Endodermal cell (in vitro differentiated cells): ENCODE measurements around the gene ZNF391. TPM values are rescaled to one million over a fixed set of nuclear protein-coding genes. Genes with fewer than 3 reads are reported as not detected.

Experiments
- DNase-seq: peaks from one replicate; pipeline ENCODE4 v3.0.0-alpha.2; 2017
- H3K27ac ChIP-seq: 2 replicates; pipeline ENCODE4 v1.5.1; 2013; ENCODE audit warnings: mild to moderate bottlenecking, low read depth, low read length, moderate library complexity
- H3K27me3 ChIP-seq: 2 replicates; pipeline ENCODE4 v1.6.1; 2013; ENCODE audit warnings: mild to moderate bottlenecking, low read length, moderate library complexity; ENCODE audit not compliant: insufficient read depth, control insufficient read depth, poor library complexity, severe bottlenecking
- H3K36me3 ChIP-seq: 2 replicates; pipeline ENCODE4 v1.7.0; 2013; ENCODE audit warnings: mild to moderate bottlenecking, low read length, moderate library complexity; ENCODE audit not compliant: control insufficient read depth, insufficient read depth
- H3K4me1 ChIP-seq: one replicate; pipeline ENCODE4 v1.7.0; 2013; ENCODE audit warnings: low read length; ENCODE audit not compliant: control insufficient read depth, insufficient read depth
- H3K4me3 ChIP-seq: 2 replicates; pipeline ENCODE4 v1.5.1; 2013; ENCODE audit warnings: mild to moderate bottlenecking, low read length, moderate library complexity
- H3K9ac ChIP-seq: 2 replicates; pipeline ENCODE4 v1.6.1; 2013; ENCODE audit warnings: mild to moderate bottlenecking, low read length, moderate library complexity; ENCODE audit not compliant: poor library complexity, severe bottlenecking; ENCODE audit errors: extremely low read depth
- H3K9me3 ChIP-seq: 2 replicates; pipeline ENCODE4 v1.6.1; 2013; ENCODE audit warnings: mild to moderate bottlenecking, low read length, moderate library complexity; ENCODE audit not compliant: control insufficient read depth
- H3K27ac Mint-ChIP-seq: 2 replicates; pipeline ENCODE4 v1.8.0; 2020; ENCODE audit warnings: mixed read lengths
- H3K27me3 Mint-ChIP-seq: 2 replicates; pipeline ENCODE4 v1.8.0; 2021; ENCODE audit warnings: mild to moderate bottlenecking, mixed read lengths; ENCODE audit not compliant: insufficient read depth
- H3K36me3 Mint-ChIP-seq: 2 replicates; pipeline ENCODE4 v1.8.0; 2020; ENCODE audit warnings: low read depth, mixed read lengths
- H3K4me1 Mint-ChIP-seq: 2 replicates; pipeline ENCODE4 v1.8.0; 2020; ENCODE audit warnings: mixed read lengths
- H3K4me3 Mint-ChIP-seq: 2 replicates; pipeline ENCODE4 v1.8.0; 2020; ENCODE audit warnings: mild to moderate bottlenecking, moderate library complexity, mixed read lengths
- H3K9me3 Mint-ChIP-seq: 2 replicates; pipeline ENCODE4 v1.8.0; 2020; ENCODE audit warnings: mild to moderate bottlenecking, mixed read lengths
- CTCF ChIP-seq: fragments of 200-600 bp; sonication (generic); conservative IDR thresholded peaks from 2 replicates; pipeline ENCODE4 v1.5.0; 2021; ENCODE audit warnings: antibody characterized with exemption, mild to moderate bottlenecking
- WGBS, 2 experiments: methylation state at CpG; one replicate each; pipeline versions ENCODE4 v1.1.5 to v1.1.7; 2013; ENCODE audit warnings: missing lambda C conversion rate in 2 of 2, mixed read lengths in 1 of 2; ENCODE audit not compliant: insufficient coverage in 1 of 2, insufficient read length in 1 of 2; 5-methylcytosine and 5-hydroxymethylcytosine counted together
- total RNA-seq, 2 donors: library from RNA; stranded (reverse); fragmentation: NEBNext Ultra II Directional in 1 of 2; extraction: Animal tissue kit (Norgen Biotek cat#: 25700) in 1 of 2; gene quantifications; 2 replicates in 1 of 2; 3 replicates in 1 of 2; pipeline ENCODE4 v1.2.1, GENCODE V29; 2021

Gene ZNF391
- total RNA-seq, 2 donors from 2014 or later, result 8.6 to 9.2 TPM

GRCh38 chr6:27359231-27359630 is 29.3 kb upstream of the ZNF391 start:
- 100% methylated on average over 1 of the region's 1 CpG for WGBS, 2 experiments
- H3K4me3 ChIP-seq, result no peak overlapping the region
- H3K9me3 ChIP-seq, result peaks cover 58% of the 10 kb centered on the region
- H3K27me3 Mint-ChIP-seq, result no peaks in the 10 kb centered on the region
- no peak overlapping the region for H3K27ac Mint-ChIP-seq
- H3K9ac ChIP-seq, result no peak overlapping the region
- H3K9me3 Mint-ChIP-seq, result peaks cover 69% of the 10 kb centered on the region
- H3K4me1 ChIP-seq, result no peaks in the 10 kb centered on the region
- peaks cover 31% of the 10 kb centered on the region for H3K36me3 ChIP-seq
- H3K27me3 ChIP-seq, result no peaks in the 10 kb centered on the region
- no peak overlapping the region for H3K27ac ChIP-seq
- no peak for TF ChIP-seq CTCF
- no peak overlapping the region for H3K4me3 Mint-ChIP-seq
- peaks cover 53% of the 10 kb centered on the region for H3K36me3 Mint-ChIP-seq
- no peak for DNase-seq
- no peaks in the 10 kb centered on the region for H3K4me1 Mint-ChIP-seq

- H3K4me1 Mint-ChIP-seq, result no peaks in the 10 kb centered on the region
- peaks cover under 1% of the 10 kb centered on the region for H3K36me3 ChIP-seq
- H3K27ac Mint-ChIP-seq, result no peak overlapping the region
- H3K9me3 Mint-ChIP-seq, result peaks cover 2% of the 10 kb centered on the region
- no peak for TF ChIP-seq CTCF
- WGBS, 2 experiments, result 93 to 100% methylated on average over 1 to 5 of the region's 5 CpGs
- H3K27ac ChIP-seq, result no peak overlapping the region
- H3K9me3 ChIP-seq, result peaks cover 18% of the 10 kb centered on the region
- no peaks in the 10 kb centered on the region for H3K4me1 ChIP-seq
- H3K9ac ChIP-seq, result no peak overlapping the region
- H3K27me3 Mint-ChIP-seq, result no peaks in the 10 kb centered on the region
- no peak overlapping the region for H3K4me3 Mint-ChIP-seq
- H3K36me3 Mint-ChIP-seq, result peaks cover 23% of the 10 kb centered on the region
- DNase-seq, result no peak
- H3K27me3 ChIP-seq, result no peaks in the 10 kb centered on the region
- H3K4me3 ChIP-seq, result no peak overlapping the region
These were observed 20.4 kb upstream of the ZNF391 start for GRCh38 chr6:27368202-27368601.

- peaks cover 20% of the 10 kb centered on the region for H3K36me3 Mint-ChIP-seq
- Histone ChIP-seq H3K27ac (no peak overlapping the region), H3K4me3 (no peak overlapping the region), H3K27me3 (no peaks in the 10 kb centered on the region), H3K36me3 (no peaks in the 10 kb centered on the region), H3K4me1 (no peaks in the 10 kb centered on the region), H3K9ac (no peak overlapping the region), H3K9me3 (peaks cover 18% of the 10 kb centered on the region)
- TF ChIP-seq CTCF, result no peak
- no peak overlapping the region for H3K27ac Mint-ChIP-seq
- H3K4me1 Mint-ChIP-seq, result peaks cover 10% of the 10 kb centered on the region
- DNase-seq, result no peak
- H3K9me3 Mint-ChIP-seq, result no peaks in the 10 kb centered on the region
- no peaks in the 10 kb centered on the region for H3K27me3 Mint-ChIP-seq
- no peak overlapping the region for H3K4me3 Mint-ChIP-seq
- 93 to 95% methylated on average over 3 to 4 of the region's 4 CpGs for WGBS, 2 experiments
These were observed 18.2 kb upstream of the ZNF391 start for GRCh38 chr6:27370391-27370790.
